Left lung (tissue), 10 donors: ENCODE results near the gene FRMD4B. TPM values are rescaled to one million over a fixed set of nuclear protein-coding genes. Genes with fewer than 3 reads are reported as not detected.
A peak's percentile ranks its signal among the peaks of the same experiment; 100 is the strongest.

Experiments used
- ATAC-seq: fragments of 200-7000 bp; cut with Tn5 transposase; one replicate; pipeline ENCODE4 v1.9.1; 2020; ENCODE audit warnings: moderate library complexity
- DNase-seq, 4 donors: peaks; one replicate each; pipeline ENCODE4 v3.0.0-alpha.2; 2013 to 2020
- H3K27ac ChIP-seq, 2 donors: fragments of 200-600 bp; sonication (generic) in 1 of 2; one replicate each; pipeline versions ENCODE4 v1.5.0 to v1.8.0; 2020 to 2021
- H3K27me3 ChIP-seq, 2 donors: fragments of 200-600 bp; sonication (generic) in 1 of 2; one replicate each; pipeline versions ENCODE4 v1.5.0 to v1.8.0; 2020 to 2021
- H3K36me3 ChIP-seq, 2 donors: fragments of 200-600 bp; sonication (generic) in 1 of 2; one replicate each; pipeline versions ENCODE4 v1.5.0 to v1.8.0; 2020 to 2021
- H3K4me1 ChIP-seq, 2 donors: fragments of 200-600 bp; one replicate each; pipeline ENCODE4 v1.8.0; 2021
- H3K4me3 ChIP-seq, 2 donors: fragments of 200-600 bp; sonication (generic) in 1 of 2; one replicate each; pipeline versions ENCODE4 v1.5.0 to v1.8.0; 2020 to 2021; ENCODE audit warnings: mild to moderate bottlenecking in 1 of 2
- H3K9me3 ChIP-seq, 2 donors: fragments of 200-600 bp; sonication (generic) in 1 of 2; one replicate each; pipeline versions ENCODE4 v1.5.0 to v1.8.0; 2020 to 2021
- intact Hi-C, 2 donors: fragments of 100-400 bp; cut with DNase I; formaldehyde crosslinking; loops; one replicate each; pipeline versions ENCODE4 v1.11.2 to v1.14.2; 2022
- polyA plus RNA-seq, 6 donors: library from polyadenylated mRNA; unstranded; fragments of 120-200 nt; gene quantifications; one replicate each; pipeline ENCODE4 v1.2.1, GENCODE V29; 2013; ENCODE audit not compliant: insufficient read length in 6 of 6
- total RNA-seq, 2 donors: library from RNA; stranded (reverse); fragmentation: NEBNext Ultra II Directional; extraction: Animal tissue kit (Norgen Biotek cat#: 25700); gene quantifications; one replicate each; pipeline ENCODE4 v1.2.1, GENCODE V29; 2021
- TF ChIP-seq, protein P1 (sequence below), 2 donors: fragments of 200-600 bp; sonication (generic) in 1 of 2; IDR thresholded peaks; one replicate each; pipeline versions ENCODE4 v1.5.0 to v1.8.0; 2021; ENCODE audit warnings: antibody characterized with exemption in 2 of 2
- donor health status: DM: no; HTN: yes; CAD: no.
- donor health status: DM: no; HTN: no; CAD: no.

FRMD4B gene
- total and polyA plus RNA-seq, 8 donors, result 49.0 to 78.7 (median 71.1) TPM

DNA sequence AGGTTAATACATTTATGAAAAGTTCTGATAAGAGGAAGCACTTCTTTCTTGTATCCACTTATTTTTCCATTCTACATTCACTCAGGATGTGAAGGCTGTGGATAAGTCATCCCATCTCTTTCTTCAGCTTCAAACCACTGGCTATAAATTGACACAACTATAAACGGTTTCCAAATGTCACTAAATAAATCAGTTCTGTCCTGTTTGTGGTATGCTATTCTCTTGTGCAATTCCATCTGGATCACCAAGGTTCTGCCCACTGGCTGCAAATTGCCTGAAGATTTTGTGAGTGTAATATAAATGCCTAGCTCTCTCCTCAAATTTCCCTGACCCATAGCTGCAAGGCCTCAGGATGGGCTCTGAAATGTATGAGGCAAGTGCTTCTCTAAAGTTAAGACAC lies 256.4 kb downstream of the FRMD4B start:
- no peaks in the 10 kb centered on the region for H3K9me3 ChIP-seq
- TF ChIP-seq, protein P1, sequence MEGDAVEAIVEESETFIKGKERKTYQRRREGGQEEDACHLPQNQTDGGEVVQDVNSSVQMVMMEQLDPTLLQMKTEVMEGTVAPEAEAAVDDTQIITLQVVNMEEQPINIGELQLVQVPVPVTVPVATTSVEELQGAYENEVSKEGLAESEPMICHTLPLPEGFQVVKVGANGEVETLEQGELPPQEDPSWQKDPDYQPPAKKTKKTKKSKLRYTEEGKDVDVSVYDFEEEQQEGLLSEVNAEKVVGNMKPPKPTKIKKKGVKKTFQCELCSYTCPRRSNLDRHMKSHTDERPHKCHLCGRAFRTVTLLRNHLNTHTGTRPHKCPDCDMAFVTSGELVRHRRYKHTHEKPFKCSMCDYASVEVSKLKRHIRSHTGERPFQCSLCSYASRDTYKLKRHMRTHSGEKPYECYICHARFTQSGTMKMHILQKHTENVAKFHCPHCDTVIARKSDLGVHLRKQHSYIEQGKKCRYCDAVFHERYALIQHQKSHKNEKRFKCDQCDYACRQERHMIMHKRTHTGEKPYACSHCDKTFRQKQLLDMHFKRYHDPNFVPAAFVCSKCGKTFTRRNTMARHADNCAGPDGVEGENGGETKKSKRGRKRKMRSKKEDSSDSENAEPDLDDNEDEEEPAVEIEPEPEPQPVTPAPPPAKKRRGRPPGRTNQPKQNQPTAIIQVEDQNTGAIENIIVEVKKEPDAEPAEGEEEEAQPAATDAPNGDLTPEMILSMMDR (IDR thresholded peaks at IDR 0.05), result no peak
- no peaks in the 10 kb centered on the region for H3K4me1 ChIP-seq
- DNase-seq (no peak), ATAC-seq (no peak)
- no peaks in the 10 kb centered on the region for H3K27me3 ChIP-seq
- intact Hi-C loops, result no loop called here
- no peak overlapping the region for H3K27ac ChIP-seq
- H3K4me3 ChIP-seq, result no peak overlapping the region
- H3K36me3 ChIP-seq, result no peaks in the 10 kb centered on the region

DNA sequence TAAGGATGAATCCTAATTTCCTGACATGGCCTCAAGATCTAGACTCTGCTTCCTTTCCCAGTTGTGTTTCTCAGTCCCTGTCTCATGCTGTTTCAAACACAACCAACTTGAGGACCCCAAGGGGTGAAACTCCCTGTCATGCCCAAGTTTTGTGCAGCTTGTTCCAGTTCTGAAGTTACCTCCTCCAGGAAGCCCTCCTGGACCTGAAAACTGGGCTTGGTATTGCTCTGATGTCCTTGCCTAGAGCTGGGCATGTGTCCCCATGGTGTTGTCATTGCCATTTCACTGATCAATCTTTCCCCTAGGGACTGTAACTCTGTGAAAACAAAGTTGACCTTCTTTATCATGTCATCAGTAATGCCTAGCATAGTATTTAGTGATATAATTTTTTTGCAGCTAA lies 257.4 kb downstream of the FRMD4B start:
- no peak for DNase-seq
- intact Hi-C loops, result no loop called here
- Histone ChIP-seq H3K9me3 (no peaks in the 10 kb centered on the region), H3K4me3 (no peak overlapping the region), H3K27ac (no peak overlapping the region), H3K36me3 (no peaks in the 10 kb centered on the region), H3K4me1 (no peaks in the 10 kb centered on the region), H3K27me3 (no peaks in the 10 kb centered on the region)
- ATAC-seq, result no peak
- TF ChIP-seq, protein P1 (IDR thresholded peaks at IDR 0.05), result no peak

DNA sequence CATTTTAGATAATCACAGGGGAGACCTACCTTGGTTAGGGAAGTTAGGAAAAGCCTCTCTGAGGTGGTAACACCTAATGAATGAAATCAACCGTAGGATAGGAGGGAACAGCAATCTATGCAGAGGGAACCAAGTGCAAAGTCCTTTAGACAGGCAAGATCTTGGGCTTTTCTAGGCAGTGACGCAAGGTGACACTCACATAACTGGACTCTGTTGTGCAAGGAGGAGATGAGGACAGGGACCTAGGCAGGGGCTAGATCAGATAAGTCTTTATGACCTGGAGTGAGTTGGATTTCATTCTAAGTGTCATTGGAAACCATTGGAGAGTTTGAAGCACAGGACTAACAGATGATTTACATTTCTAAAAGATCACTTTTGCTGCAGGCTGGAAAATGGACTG lies 258.9 kb downstream of the FRMD4B start:
- Histone ChIP-seq H3K36me3 (no peaks in the 10 kb centered on the region), H3K27ac (no peak overlapping the region), H3K4me1 (no peaks in the 10 kb centered on the region), H3K9me3 (no peaks in the 10 kb centered on the region), H3K27me3 (no peaks in the 10 kb centered on the region), H3K4me3 (no peak overlapping the region)
- no peak for DNase-seq
- TF ChIP-seq, protein P1 (IDR thresholded peaks at IDR 0.05), result no peak
- intact Hi-C loops, result no loop called here
- no peak for ATAC-seq

DNA sequence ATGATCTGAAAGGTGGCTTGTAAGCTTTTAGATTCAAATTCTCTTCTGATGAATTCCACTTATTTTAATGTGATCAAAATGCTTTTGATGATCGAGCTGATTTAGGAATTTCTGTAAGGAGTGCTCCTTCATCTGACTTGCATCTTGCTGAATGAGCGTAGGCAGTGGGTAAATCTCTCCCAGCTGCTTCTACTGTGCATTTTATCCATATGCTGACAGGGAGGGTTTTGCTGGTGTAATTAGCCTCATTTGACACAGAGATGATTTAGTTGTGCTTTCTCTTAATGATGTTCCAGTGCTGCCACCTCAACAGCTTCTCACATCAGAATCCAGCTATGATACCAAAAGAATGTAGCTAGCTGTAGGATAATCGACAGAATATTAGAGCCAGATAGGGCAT lies 259.7 kb downstream of the FRMD4B start:
- ATAC-seq, result no peak
- TF ChIP-seq, protein P1 (IDR thresholded peaks at IDR 0.05), result no peak
- no peaks in the 10 kb centered on the region for H3K27me3 ChIP-seq
- intact Hi-C loops, result no loop called here
- DNase-seq, result no peak
- no peaks in the 10 kb centered on the region for H3K9me3 ChIP-seq
- H3K36me3 ChIP-seq, result no peaks in the 10 kb centered on the region
- no peak overlapping the region for H3K4me3 ChIP-seq
- H3K27ac ChIP-seq, result no peak overlapping the region
- H3K4me1 ChIP-seq, result peaks cover 0 to 5% of the 10 kb centered on the region in 2 donors

DNA sequence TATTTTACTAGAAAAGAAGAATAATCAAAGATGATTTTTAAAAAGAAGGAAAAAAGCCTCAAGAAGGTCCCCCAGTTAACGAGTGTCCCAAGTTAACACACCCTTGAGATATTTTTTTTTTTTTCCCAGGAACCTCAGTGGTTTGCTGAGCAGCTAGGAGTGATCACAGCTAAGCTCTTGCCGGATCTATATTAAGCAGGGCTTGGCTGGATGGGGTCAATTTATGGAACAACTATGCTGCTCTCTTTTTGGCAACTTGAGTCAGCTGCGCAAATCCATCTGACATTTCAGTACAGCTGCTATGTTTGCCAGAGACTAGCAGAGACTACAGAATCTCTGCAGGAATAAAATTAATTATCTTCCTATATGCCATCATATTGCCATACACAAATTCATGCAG lies 263.5 kb downstream of the FRMD4B start, which contains the start of gene LMOD3:
TSS of gene LMOD3 (minus strand) at position 193 of the 400 bp plus-strand sequence. CDS start 209 bp downstream, outside the sequence.
- no peak for ATAC-seq
- intact Hi-C loops, result no loop called here
- H3K4me3 ChIP-seq, result no peak within 1 kb of the TSS
- H3K4me1 ChIP-seq, result peaks cover 0 to 7% of the 10 kb centered on the region in 2 donors
- TF ChIP-seq, protein P1 (IDR thresholded peaks at IDR 0.05), result no peak
- no peak within 1 kb of the TSS for H3K27ac ChIP-seq
- no peaks in the 10 kb centered on the region for H3K36me3 ChIP-seq
- H3K9me3 ChIP-seq, result no peaks in the 10 kb centered on the region
- no peaks in the 10 kb centered on the region for H3K27me3 ChIP-seq
- DNase-seq, result peak in 1 of 4 donors; percentile 17
